Endodermal cell (in vitro differentiated cells): Measurements from ENCODE around the gene TPSD1. TPM values are rescaled to one million over a fixed set of nuclear protein-coding genes. Genes with fewer than 3 reads are reported as not detected.
"Not testable (repeated sequence)": the region's sequence is repeated elsewhere in the genome, so short reads cannot be mapped to it uniquely, and the experiment has no call there.

Source experiments
- DNase-seq: peaks from one replicate; pipeline ENCODE4 v3.0.0-alpha.2; 2017
- H3K27ac ChIP-seq: 2 replicates; pipeline ENCODE4 v1.5.1; 2013; ENCODE audit warnings: mild to moderate bottlenecking, low read depth, low read length, moderate library complexity
- H3K27me3 ChIP-seq: 2 replicates; pipeline ENCODE4 v1.6.1; 2013; ENCODE audit warnings: mild to moderate bottlenecking, low read length, moderate library complexity; ENCODE audit not compliant: insufficient read depth, control insufficient read depth, poor library complexity, severe bottlenecking
- H3K36me3 ChIP-seq: 2 replicates; pipeline ENCODE4 v1.7.0; 2013; ENCODE audit warnings: mild to moderate bottlenecking, low read length, moderate library complexity; ENCODE audit not compliant: control insufficient read depth, insufficient read depth
- H3K4me1 ChIP-seq: one replicate; pipeline ENCODE4 v1.7.0; 2013; ENCODE audit warnings: low read length; ENCODE audit not compliant: control insufficient read depth, insufficient read depth
- H3K4me3 ChIP-seq: 2 replicates; pipeline ENCODE4 v1.5.1; 2013; ENCODE audit warnings: mild to moderate bottlenecking, low read length, moderate library complexity
- H3K9ac ChIP-seq: 2 replicates; pipeline ENCODE4 v1.6.1; 2013; ENCODE audit warnings: mild to moderate bottlenecking, low read length, moderate library complexity; ENCODE audit not compliant: poor library complexity, severe bottlenecking; ENCODE audit errors: extremely low read depth
- H3K9me3 ChIP-seq: 2 replicates; pipeline ENCODE4 v1.6.1; 2013; ENCODE audit warnings: mild to moderate bottlenecking, low read length, moderate library complexity; ENCODE audit not compliant: control insufficient read depth
- H3K27ac Mint-ChIP-seq: 2 replicates; pipeline ENCODE4 v1.8.0; 2020; ENCODE audit warnings: mixed read lengths
- H3K27me3 Mint-ChIP-seq: 2 replicates; pipeline ENCODE4 v1.8.0; 2021; ENCODE audit warnings: mild to moderate bottlenecking, mixed read lengths; ENCODE audit not compliant: insufficient read depth
- H3K36me3 Mint-ChIP-seq: 2 replicates; pipeline ENCODE4 v1.8.0; 2020; ENCODE audit warnings: low read depth, mixed read lengths
- H3K4me1 Mint-ChIP-seq: 2 replicates; pipeline ENCODE4 v1.8.0; 2020; ENCODE audit warnings: mixed read lengths
- H3K4me3 Mint-ChIP-seq: 2 replicates; pipeline ENCODE4 v1.8.0; 2020; ENCODE audit warnings: mild to moderate bottlenecking, moderate library complexity, mixed read lengths
- H3K9me3 Mint-ChIP-seq: 2 replicates; pipeline ENCODE4 v1.8.0; 2020; ENCODE audit warnings: mild to moderate bottlenecking, mixed read lengths
- CTCF ChIP-seq: fragments of 200-600 bp; sonication (generic); conservative IDR thresholded peaks from 2 replicates; pipeline ENCODE4 v1.5.0; 2021; ENCODE audit warnings: antibody characterized with exemption, mild to moderate bottlenecking
- WGBS, 2 experiments: methylation state at CpG; one replicate each; pipeline versions ENCODE4 v1.1.5 to v1.1.7; 2013; ENCODE audit warnings: missing lambda C conversion rate in 2 of 2, mixed read lengths in 1 of 2; ENCODE audit not compliant: insufficient coverage in 1 of 2, insufficient read length in 1 of 2; 5-methylcytosine and 5-hydroxymethylcytosine counted together
- total RNA-seq, 2 donors: library from RNA; stranded (reverse); fragmentation: NEBNext Ultra II Directional in 1 of 2; extraction: Animal tissue kit (Norgen Biotek cat#: 25700) in 1 of 2; gene quantifications; 2 replicates in 1 of 2; 3 replicates in 1 of 2; pipeline ENCODE4 v1.2.1, GENCODE V29; 2021

The TPSD1 gene
- total RNA-seq, 2 donors from 2014 or later = not detected

GRCh38 chr16:1293921-1294656 lies 38.2 kb downstream of the TPSD1 start:
- H3K36me3 ChIP-seq = no peaks in the 10 kb centered on the region
- TF ChIP-seq CTCF = no peak
- H3K4me1 ChIP-seq = no peaks in the 10 kb centered on the region
- peaks cover 25% of the 10 kb centered on the region for H3K27me3 ChIP-seq
- H3K9me3 ChIP-seq = no peaks in the 10 kb centered on the region
- H3K27me3 Mint-ChIP-seq = peaks cover 28% of the 10 kb centered on the region
- H3K9me3 Mint-ChIP-seq = no peaks in the 10 kb centered on the region
- 86 to 89% methylated on average over 10 to 11 of the region's 11 CpGs for WGBS, 2 experiments
- no peak overlapping the region for H3K4me3 ChIP-seq
- no peaks in the 10 kb centered on the region for H3K36me3 Mint-ChIP-seq
- no peak for DNase-seq
- H3K4me1 Mint-ChIP-seq = peaks cover 22% of the 10 kb centered on the region
- no peak overlapping the region for H3K27ac ChIP-seq
- no peak overlapping the region for H3K9ac ChIP-seq
- H3K27ac Mint-ChIP-seq = no peak overlapping the region
- no peak overlapping the region for H3K4me3 Mint-ChIP-seq

GRCh38 chr16:1295465-1295864 lies 39.6 kb downstream of the TPSD1 start:
- Histone ChIP-seq H3K9ac (no peak overlapping the region), H3K9me3 (no peaks in the 10 kb centered on the region), H3K36me3 (no peaks in the 10 kb centered on the region), H3K27me3 (peaks cover 13% of the 10 kb centered on the region), H3K4me3 (no peak overlapping the region), H3K4me1 (no peaks in the 10 kb centered on the region), H3K27ac (no peak overlapping the region)
- H3K36me3 Mint-ChIP-seq = no peaks in the 10 kb centered on the region
- peaks cover 22% of the 10 kb centered on the region for H3K4me1 Mint-ChIP-seq
- peak overlapping the region; percentile 67 for H3K27ac Mint-ChIP-seq
- peaks cover 15% of the 10 kb centered on the region for H3K27me3 Mint-ChIP-seq
- peak; percentile 82 for DNase-seq
- no peak overlapping the region for H3K4me3 Mint-ChIP-seq
- 47 to 55% methylated on average over 4 to 5 of the region's 5 CpGs for WGBS, 2 experiments
- TF ChIP-seq CTCF = no peak
- H3K9me3 Mint-ChIP-seq = no peaks in the 10 kb centered on the region

GRCh38 chr16:1296688-1297017 lies 40.8 kb downstream of the TPSD1 start:
- not testable (repeated sequence) for H3K4me3 ChIP-seq, H3K36me3 Mint-ChIP-seq, H3K27me3 ChIP-seq, H3K36me3 ChIP-seq, H3K9ac ChIP-seq, H3K27ac ChIP-seq, H3K9me3 Mint-ChIP-seq, H3K27me3 Mint-ChIP-seq, H3K4me1 ChIP-seq, H3K4me3 Mint-ChIP-seq, H3K9me3 ChIP-seq
- 85 to 100% methylated on average over 5 to 8 of the region's 8 CpGs for WGBS, 2 experiments
- Mint-ChIP-seq H3K27ac (peak overlapping the region; percentile 13), H3K4me1 (peaks cover 23% of the 10 kb centered on the region)
- peak; percentile 68 for DNase-seq
